Measurements from ENCODE around the gene CDC7.
"Not testable (repeated sequence)": the region's sequence is repeated elsewhere in the genome, so short reads cannot be mapped to it uniquely, and the experiment has no call there.

CDC7 gene

GRCh38 chr1:91500756-91501522 is at the start of gene CDC7:
TSS of gene CDC7 (plus strand) at chr1:91500851. CDS start at chr1:91501717, 866 bp downstream.
- peak; percentile 27 to 98 (median 85) for DNase-seq

- no peak for DNase-seq
Measured at GRCh38 chr1:91454136-91454535, 46.5 kb upstream of the CDC7 start.

- no peak for DNase-seq
Measured at GRCh38 chr1:91455334-91455733, 45.3 kb upstream of the CDC7 start.

GRCh38 chr1:91455896-91456295 is 44.8 kb upstream of the CDC7 start:
- no peak for DNase-seq

GRCh38 chr1:91465350-91465749 is 35.3 kb upstream of the CDC7 start:
- DNase-seq = not testable (repeated sequence)

- no peak for DNase-seq
Measured at GRCh38 chr1:91476533-91477217, 24.0 kb upstream of the CDC7 start.

- no peak for DNase-seq
Measured at GRCh38 chr1:91487469-91487868, 13.2 kb upstream of the CDC7 start.

GRCh38 chr1:91490501-91490900 is 10.2 kb upstream of the CDC7 start:
- no peak for DNase-seq

- no peak for DNase-seq
Measured at GRCh38 chr1:91498035-91498434, 2.6 kb upstream of the CDC7 start.

- DNase-seq = no peak
Measured at GRCh38 chr1:91498498-91499245, 2.0 kb upstream of the CDC7 start.

GRCh38 chr1:91499346-91499745 is 1.3 kb upstream of the CDC7 start:
- no peak for DNase-seq

- DNase-seq = peak in 1 of 56 donors; percentile 33
Measured at GRCh38 chr1:91499904-91500755, 521 bp upstream of the CDC7 start.

- peak in 10 of 56 donors; percentile 17 to 63 (median 38) for DNase-seq
Measured at GRCh38 chr1:91501523-91501851, 836 bp downstream of the CDC7 start.

GRCh38 chr1:91501971-91502671 is 1.5 kb downstream of the CDC7 start:
- no peak for DNase-seq

GRCh38 chr1:91502672-91503184 is 2.1 kb downstream of the CDC7 start:
- DNase-seq = no peak

- no peak for DNase-seq
Measured at GRCh38 chr1:91503332-91503900, 2.8 kb downstream of the CDC7 start.

- no peak for DNase-seq
Measured at GRCh38 chr1:91503975-91504530, 3.4 kb downstream of the CDC7 start.

- no peak for DNase-seq
Measured at GRCh38 chr1:91505086-91505485, 4.4 kb downstream of the CDC7 start.

GRCh38 chr1:91506071-91506470 is 5.4 kb downstream of the CDC7 start:
- no peak for DNase-seq

- DNase-seq = no peak
Measured at GRCh38 chr1:91507328-91507727, 6.7 kb downstream of the CDC7 start.
